Right lung (tissue), 5 donors: ENCODE results near the gene RYR1. TPM values are rescaled to one million over a fixed set of nuclear protein-coding genes. Genes with fewer than 3 reads are reported as not detected.
"Not testable (repeated sequence)": the region's sequence is repeated elsewhere in the genome, so short reads cannot be mapped to it uniquely, and the experiment has no call there.

Source experiments
- DNase-seq, 2 donors: peaks; one replicate each; pipeline ENCODE4 v3.0.0-alpha.2; 2013
- polyA plus RNA-seq, 5 donors: library from polyadenylated mRNA; unstranded; fragments of 120-200 nt; gene quantifications; one replicate each; pipeline versions ENCODE4 v1.2.1 to v1.2.3, GENCODE V29; 2013; ENCODE audit warnings: inconsistent platforms in 1 of 5, low replicate concordance in 1 of 5; ENCODE audit not compliant: insufficient read length in 5 of 5, insufficient read depth in 1 of 5

Gene RYR1
- polyA plus RNA-seq, 5 donors, result 2.0 to 24.3 (median 3.7) TPM

GRCh38 chr19:38427035-38427677 lies 6.3 kb upstream of the RYR1 start:
- DNase-seq, result not testable (repeated sequence)

- DNase-seq, result no peak
Measured at GRCh38 chr19:38429055-38429810, 4.3 kb upstream of the RYR1 start.

GRCh38 chr19:38429811-38430156 lies 3.7 kb upstream of the RYR1 start:
- DNase-seq, result no peak

GRCh38 chr19:38430931-38431330 lies 2.6 kb upstream of the RYR1 start:
- DNase-seq, result no peak

- no peak for DNase-seq
Measured at GRCh38 chr19:38434549-38435051, 1.1 kb downstream of the RYR1 start.

- no peak for DNase-seq
Measured at GRCh38 chr19:38437295-38437694, 3.8 kb downstream of the RYR1 start.

- DNase-seq, result no peak
Measured at GRCh38 chr19:38437917-38438316, 4.4 kb downstream of the RYR1 start.

- DNase-seq, result no peak
Measured at GRCh38 chr19:38440592-38440991, 7.1 kb downstream of the RYR1 start.

- no peak for DNase-seq
Measured at GRCh38 chr19:38441657-38442348, 8.3 kb downstream of the RYR1 start.

GRCh38 chr19:38442736-38443135 lies 9.2 kb downstream of the RYR1 start:
- no peak for DNase-seq

- DNase-seq, result no peak
Measured at GRCh38 chr19:38443458-38443999, 10.0 kb downstream of the RYR1 start.

- DNase-seq, result no peak
Measured at GRCh38 chr19:38444026-38444425, 10.5 kb downstream of the RYR1 start.

GRCh38 chr19:38445362-38445761 lies 11.9 kb downstream of the RYR1 start:
- no peak for DNase-seq

GRCh38 chr19:38448225-38448624 lies 14.7 kb downstream of the RYR1 start:
- DNase-seq, result no peak

GRCh38 chr19:38449518-38449917 lies 16.0 kb downstream of the RYR1 start:
- no peak for DNase-seq

GRCh38 chr19:38451036-38451435 lies 17.5 kb downstream of the RYR1 start:
- no peak for DNase-seq

- no peak for DNase-seq
Measured at GRCh38 chr19:38451629-38452028, 18.1 kb downstream of the RYR1 start.

GRCh38 chr19:38452430-38453366 lies 19.2 kb downstream of the RYR1 start:
- no peak for DNase-seq

- no peak for DNase-seq
Measured at GRCh38 chr19:38453596-38453995, 20.1 kb downstream of the RYR1 start.

- no peak for DNase-seq
Measured at GRCh38 chr19:38455031-38455430, 21.5 kb downstream of the RYR1 start.

GRCh38 chr19:38457202-38457601 lies 23.7 kb downstream of the RYR1 start:
- no peak for DNase-seq
